NCI-H146 treated with DMSO at 0.1 percent for 48 hours (cell line): ENCODE results near the gene PRPF39.
"Not testable (repeated sequence)": the region's sequence is repeated elsewhere in the genome, so short reads cannot be mapped to it uniquely, and the experiment has no call there.

Experiments
- DNase-seq: peaks from one replicate; lab custom pipeline; 2025; ENCODE audit not compliant: unreplicated experiment; lab: John Stamatoyannopoulos, UW

PRPF39 gene

GRCh38 chr14:45081096-45081495 is 2.8 kb upstream of the PRPF39 start:
- DNase-seq, result not testable (repeated sequence)

- no peak for DNase-seq
These were observed 1.5 kb upstream of the PRPF39 start for GRCh38 chr14:45082420-45082819.

- no peak for DNase-seq
These were observed 320 bp upstream of the PRPF39 start for GRCh38 chr14:45083617-45083975.

- DNase-seq, result no peak
These were observed 1.0 kb downstream of the PRPF39 start for GRCh38 chr14:45084946-45085346.

DNA sequence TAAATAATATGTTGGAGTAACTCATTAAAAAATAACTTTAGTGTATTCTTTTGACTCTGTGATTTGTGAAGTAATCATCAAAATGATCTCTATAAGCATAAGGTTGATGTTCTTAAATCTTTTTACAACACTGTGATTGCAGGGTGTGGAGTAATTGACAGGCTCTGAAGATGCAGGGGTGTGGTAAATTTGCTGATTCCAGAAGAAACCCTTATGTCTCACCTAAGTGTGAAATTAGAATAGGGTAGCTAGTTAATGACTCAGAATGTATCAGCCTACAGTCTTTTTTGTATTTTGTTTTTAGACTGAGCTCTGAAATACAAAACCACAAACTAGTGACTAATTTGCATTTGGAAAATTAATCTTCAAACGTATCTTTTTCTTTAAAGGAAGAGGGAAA is 5.9 kb downstream of the PRPF39 start:
- DNase-seq, result no peak

DNA sequence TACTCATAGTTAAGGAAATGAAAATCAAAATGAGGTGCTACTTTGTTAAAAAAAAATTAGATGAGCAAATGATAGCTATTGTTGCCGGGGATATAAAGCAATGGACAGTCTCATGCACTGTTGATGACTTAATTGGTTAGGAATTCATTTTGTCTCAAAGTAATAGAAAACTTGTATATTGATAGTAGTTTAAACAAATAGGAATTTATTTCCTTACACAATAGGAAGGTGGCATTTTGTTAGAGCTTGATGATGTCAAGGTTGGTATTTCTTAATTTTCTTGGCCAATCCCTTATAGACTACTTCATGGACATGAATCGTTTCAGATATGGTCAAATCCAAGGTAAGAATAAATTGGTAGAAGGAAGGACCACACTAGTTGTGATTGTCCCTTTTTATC is 7.8 kb downstream of the PRPF39 start:
- DNase-seq, result no peak

DNA sequence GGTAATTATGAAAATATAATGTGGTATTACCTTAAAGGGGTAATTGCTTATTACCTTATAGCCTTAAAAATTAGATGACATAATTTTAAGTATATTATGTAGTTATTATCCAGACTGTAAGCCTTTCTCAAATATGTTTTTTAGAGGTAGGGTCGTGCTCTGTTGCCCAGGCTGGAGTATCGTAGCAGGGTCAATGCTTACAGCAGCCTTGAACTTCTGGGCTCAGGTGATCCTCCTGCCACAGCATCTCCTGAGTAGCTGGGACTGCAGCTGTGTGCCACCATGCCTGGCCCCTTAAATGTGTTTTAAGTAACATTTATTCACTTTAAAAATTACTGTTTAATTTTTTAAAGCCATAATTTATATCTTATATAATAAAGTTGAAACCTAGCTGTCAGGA is 10.4 kb downstream of the PRPF39 start:
- DNase-seq, result no peak

DNA sequence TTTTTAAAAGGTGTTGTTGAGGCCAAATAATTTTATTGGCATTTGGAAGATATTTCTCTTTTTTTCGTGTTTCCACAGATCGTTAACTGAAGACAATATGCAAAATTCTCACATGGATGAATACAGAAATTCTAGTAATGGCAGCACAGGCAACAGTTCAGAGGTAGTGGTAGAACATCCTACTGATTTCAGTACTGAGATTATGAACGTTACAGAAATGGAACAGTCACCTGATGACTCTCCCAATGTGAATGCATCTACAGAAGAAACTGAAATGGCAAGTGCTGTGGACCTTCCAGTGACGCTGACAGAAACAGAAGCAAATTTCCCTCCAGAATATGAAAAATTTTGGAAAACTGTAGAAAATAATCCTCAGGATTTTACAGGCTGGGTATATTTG is 11.2 kb downstream of the PRPF39 start:
- DNase-seq, result no peak

DNA sequence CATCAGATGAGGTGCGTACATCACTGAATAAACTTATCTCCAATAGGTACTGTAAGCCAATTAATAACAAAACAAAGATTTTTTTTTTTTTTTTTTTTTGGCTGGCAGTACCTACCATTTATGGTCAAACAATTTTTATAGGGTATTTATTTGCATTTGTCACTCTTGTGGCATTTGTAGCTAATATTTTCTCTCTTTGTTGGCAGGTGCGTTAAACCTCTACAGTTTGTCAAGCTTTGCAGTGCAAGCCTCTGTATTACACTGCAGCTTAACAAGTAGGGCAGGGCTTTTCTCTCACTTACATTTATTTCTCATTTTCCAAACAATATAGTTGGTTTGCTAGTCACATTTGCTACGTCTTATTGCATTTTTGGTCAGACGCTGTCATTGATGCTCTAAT is 12.3 kb downstream of the PRPF39 start:
- DNase-seq, result no peak

- no peak for DNase-seq
These were observed 19.9 kb downstream of the PRPF39 start for GRCh38 chr14:45103806-45104205.

- DNase-seq, result no peak
These were observed 20.6 kb downstream of the PRPF39 start for GRCh38 chr14:45104561-45104960.

- peak; percentile 63 for DNase-seq
These were observed 29.2 kb downstream of the PRPF39 start for GRCh38 chr14:45112896-45113781.

DNA sequence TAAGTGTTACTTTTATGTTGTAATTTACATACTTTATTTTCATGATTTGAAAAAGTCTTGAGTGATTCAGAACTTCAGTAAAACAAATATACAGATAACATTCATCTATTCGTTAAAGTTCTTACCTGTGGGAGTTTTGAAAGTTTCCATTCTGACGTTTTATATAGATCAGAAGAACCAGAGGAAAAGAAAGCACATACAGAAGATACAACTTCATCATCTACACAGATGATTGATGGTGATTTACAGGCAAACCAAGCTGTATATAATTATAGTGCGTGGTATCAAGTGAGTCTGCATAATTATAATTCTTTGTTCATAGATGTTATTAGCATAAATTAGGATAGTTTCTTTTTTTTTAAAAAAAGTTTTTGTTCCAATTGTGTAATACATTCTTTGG is 30.4 kb downstream of the PRPF39 start:
- no peak for DNase-seq

- DNase-seq, result no peak
These were observed 34.7 kb downstream of the PRPF39 start for GRCh38 chr14:45118594-45118993.

- DNase-seq, result no peak
These were observed 36.2 kb downstream of the PRPF39 start for GRCh38 chr14:45120096-45120495.

- no peak for DNase-seq
These were observed 39.4 kb downstream of the PRPF39 start for GRCh38 chr14:45123271-45123670.

- DNase-seq, result no peak
These were observed 41.8 kb downstream of the PRPF39 start for GRCh38 chr14:45125754-45126153.

DNA sequence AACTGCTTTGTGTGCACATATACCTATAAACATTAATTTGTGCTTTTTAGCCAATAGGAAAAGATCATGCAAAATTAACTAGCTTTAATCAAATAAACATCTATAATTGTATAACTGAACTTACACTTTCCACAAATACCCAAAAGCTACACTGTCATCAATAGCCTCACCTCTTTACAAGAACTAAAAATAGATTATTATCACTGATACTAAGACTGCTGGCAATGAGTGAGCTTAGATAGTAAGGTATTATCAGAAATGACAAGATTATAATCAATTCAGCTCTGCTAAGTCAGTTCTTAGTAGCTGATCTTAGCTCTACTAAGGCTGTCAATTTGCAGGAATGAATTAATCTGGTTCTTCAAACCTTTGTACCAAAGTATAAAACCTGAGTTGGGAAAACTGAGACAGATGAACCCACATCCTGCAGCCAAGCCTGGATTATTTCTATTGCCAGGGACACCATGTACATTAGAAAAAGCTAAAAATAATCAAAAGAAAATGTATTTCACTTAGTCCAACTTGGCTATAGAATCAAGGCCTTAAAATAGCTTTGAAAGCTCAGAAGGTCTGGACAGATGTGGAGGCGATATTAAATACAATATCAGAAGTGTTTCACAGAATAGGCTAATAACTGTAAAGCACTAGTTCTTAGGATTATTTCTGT is 45.2 kb downstream of the PRPF39 start:
- DNase-seq, result no peak

- DNase-seq, result no peak
These were observed 49.8 kb downstream of the PRPF39 start for GRCh38 chr14:45133683-45134050.

GRCh38 chr14:45134051-45134958 is 50.4 kb downstream of the PRPF39 start, which contains the start of gene FKBP3:
TSS of gene FKBP3 (minus strand) at chr14:45134481. CDS start at chr14:45134456, 25 bp downstream.
- peak; percentile 94 for DNase-seq

- peak; percentile 22 for DNase-seq
These were observed 51.2 kb downstream of the PRPF39 start for GRCh38 chr14:45135156-45135555.
